ENCODE results near the gene UBAP2.

UBAP2 gene

GRCh38 chr9:34048727-34049629, at the start of gene UBAP2:
Gene UBAP2 (minus strand): TSS chr9:34048887. CDS start chr9:34017148, 31,739 bp downstream.
- DNase-seq: peak; percentile 98

GRCh38 chr9:34098307-34098706, 49.6 kb upstream of the UBAP2 start:
- DNase-seq: no peak

GRCh38 chr9:34097865-34098264, 49.2 kb upstream of the UBAP2 start:
- DNase-seq: no peak

- no peak for DNase-seq
Measured at GRCh38 chr9:34096751-34097150, 48.1 kb upstream of the UBAP2 start.

- no peak for DNase-seq
Measured at GRCh38 chr9:34093578-34093977, 44.9 kb upstream of the UBAP2 start.

DNA sequence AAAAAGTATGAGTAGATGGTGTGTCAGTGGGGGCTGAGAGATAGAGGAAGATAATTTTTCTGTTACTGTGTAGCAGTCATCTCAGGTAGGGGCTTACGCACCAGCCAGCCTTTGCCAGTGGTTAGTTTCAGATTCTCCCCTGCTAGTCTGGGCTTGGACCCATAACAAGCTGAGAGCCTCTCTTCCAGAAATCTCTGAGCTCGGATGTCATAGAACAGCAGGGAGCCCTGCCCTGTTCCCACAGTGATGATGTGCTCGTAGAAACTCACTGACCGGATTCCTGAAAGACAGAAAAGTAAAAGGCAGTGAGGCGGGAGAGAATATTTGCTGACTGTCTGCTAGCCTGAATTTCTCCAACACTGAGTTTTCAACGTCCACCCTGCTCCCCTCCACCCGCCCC, 40.6 kb upstream of the UBAP2 start:
- DNase-seq: no peak

GRCh38 chr9:34087370-34087769, 38.7 kb upstream of the UBAP2 start:
- DNase-seq: no peak

DNA sequence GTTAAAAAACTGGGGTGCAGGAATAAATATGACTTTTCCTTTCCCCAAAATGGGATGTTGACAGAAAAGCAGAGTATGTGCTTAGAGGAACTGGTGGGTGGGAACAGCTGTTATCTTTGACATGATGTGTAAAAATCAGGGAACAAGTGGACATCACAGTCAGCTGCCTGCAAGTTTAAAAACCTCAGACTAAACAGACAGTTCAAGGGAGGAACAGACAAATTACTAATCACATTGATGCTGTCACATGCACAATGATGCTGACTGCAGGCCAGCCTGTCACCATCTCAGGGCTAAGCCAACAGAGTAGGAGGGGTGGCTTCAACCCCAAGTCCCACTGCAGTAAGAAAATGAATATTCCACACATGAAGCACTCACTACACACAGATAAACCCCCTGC, 38.2 kb upstream of the UBAP2 start:
- DNase-seq: no peak

GRCh38 chr9:34085581-34086500, 37.2 kb upstream of the UBAP2 start:
- no peak for DNase-seq

DNA sequence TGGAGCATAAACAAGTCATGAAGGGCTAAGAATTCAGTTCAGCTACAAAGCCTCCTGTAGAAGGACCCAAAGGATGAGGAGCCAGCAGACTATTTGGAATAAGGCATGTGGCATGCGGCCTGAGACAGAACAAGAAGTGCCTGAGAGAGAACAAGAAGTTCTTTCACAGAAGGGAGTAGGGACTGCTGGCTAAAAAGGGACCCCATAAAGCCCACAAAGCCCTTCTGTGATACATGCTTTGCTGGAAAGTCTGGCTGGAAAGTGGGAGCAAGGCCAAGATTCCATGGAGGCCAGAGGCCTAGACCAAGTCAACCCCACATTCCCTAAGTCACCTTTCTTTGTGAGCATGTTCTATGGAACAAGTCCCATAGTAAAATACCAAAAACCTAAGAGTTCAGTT, 35.9 kb upstream of the UBAP2 start:
- no peak for DNase-seq

- no peak for DNase-seq
Measured at GRCh38 chr9:34079181-34079580, 30.5 kb upstream of the UBAP2 start.

GRCh38 chr9:34072868-34073590, 24.3 kb upstream of the UBAP2 start:
- no peak for DNase-seq

DNA sequence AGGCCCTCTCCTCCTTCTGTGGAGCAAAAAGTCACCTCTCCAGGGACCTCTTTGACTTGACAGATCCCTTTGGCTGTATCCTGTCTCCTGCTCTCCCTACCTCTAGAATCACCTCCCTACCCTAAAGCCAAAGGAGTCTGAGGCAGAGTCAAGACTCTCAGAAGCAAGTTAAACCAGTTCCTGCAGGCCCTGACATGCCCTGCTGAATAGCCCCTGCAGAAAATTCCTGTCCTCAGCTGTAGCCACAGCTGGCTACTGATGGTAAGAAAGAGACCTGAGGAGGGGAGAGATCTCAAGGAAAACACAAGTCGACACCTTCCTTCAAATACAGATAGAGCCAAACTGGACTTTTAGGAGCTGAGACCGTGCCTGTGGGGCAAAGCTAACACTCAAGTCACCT, 23.7 kb upstream of the UBAP2 start:
- DNase-seq: no peak

DNA sequence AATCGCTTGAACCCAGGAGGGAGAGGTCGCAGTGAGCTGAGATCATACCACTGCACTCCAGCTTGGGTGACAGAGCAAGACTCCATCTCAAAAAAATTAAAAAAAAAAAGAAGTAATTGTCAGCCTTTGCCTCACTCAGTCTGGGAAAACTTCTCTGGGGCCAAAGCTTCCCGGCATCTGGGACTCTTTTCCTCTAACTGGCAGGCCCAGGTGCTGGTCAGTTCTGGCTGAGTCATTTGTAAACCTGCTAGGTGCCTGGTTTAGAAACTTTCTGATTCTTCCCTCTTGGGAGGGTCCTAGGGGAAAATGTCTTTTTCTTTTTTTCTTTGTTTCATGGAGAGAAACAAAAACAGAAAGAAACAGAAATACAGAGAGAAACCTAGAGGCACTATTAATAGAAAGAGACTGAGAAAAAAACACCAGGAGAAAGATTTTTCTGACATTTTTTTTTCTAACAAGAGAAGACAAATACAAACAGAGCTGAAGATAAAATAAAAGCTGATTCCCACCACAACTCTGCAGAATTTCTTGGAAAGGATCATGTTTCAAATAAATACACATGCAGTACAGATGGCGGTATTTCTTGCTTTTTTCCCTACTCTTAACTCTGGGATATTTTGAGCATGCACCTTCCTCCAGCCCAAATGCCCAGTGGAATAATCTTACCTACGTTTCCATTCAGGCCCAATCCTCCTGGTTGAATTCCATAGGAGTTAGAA, 22.1 kb upstream of the UBAP2 start:
- DNase-seq: no peak

DNA sequence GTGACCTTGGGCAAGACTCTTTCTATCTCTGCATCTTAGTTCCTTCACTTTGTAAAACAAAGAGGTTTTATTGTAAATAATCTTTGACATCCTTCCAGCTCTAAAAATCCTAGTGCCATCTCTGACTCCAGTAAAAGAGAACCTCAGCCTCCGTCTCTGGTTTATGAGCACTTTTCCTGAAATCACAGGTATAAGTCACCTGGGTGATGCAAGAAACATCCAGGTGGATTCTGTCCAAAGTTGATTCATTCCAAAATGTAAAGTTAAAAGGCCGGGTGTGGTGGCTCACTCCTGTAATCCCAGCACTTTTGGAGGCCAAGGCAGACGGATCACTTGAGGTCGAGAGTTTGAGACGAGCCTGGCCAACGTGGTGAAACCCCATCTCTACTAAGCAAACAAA, 21.1 kb upstream of the UBAP2 start:
- no peak for DNase-seq

DNA sequence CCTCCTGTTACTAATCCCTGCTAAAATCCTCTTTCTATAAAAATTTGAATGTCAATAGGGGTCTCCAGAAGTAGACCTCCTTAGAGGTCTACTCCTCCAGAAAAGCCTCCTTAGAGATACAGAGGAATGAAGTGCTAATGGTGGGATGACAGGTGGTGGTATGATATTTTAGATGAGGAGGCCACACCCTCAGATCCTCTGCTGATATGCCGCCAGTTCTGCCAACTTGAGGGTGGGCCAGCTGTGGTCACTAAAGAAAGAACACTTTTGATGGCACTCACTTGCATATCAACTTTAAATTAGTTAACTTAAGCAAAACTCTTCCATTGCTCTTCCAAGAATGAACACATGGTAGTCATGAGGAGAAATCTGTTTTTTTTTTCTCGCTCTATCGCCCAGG, 16.9 kb upstream of the UBAP2 start:
- no peak for DNase-seq

GRCh38 chr9:34059954-34060353, 11.3 kb upstream of the UBAP2 start:
- no peak for DNase-seq

DNA sequence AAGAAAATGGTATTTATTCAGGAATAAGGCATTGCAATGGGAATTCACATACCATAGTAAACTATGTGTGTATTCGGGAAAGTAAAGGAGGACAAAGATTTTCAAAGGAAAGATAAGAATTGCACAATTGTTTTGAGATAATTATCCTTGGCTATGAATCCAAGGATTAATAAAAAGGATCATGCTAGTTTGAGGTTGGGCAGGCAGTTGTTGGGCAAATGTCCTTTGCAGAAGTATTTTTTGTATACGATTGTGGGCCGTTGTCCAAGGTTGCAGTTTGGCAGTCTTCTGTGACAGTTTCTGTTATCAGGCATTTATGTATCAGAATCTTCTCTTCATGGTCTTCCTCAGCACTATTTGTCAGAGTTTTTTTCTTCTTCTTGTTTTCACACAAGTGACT, 10.6 kb upstream of the UBAP2 start:
- no peak for DNase-seq

GRCh38 chr9:34049630-34050384, 1.1 kb upstream of the UBAP2 start:
- peak; percentile 39 for DNase-seq

GRCh38 chr9:34047864-34048726, 592 bp downstream of the UBAP2 start:
- peak; percentile 69 for DNase-seq

All from hematopoietic multipotent progenitor cell treated with erythropoietin and hydrocortisone succinate and interleukin-3 and kit ligand, for 8 days (in vitro differentiated cells).